Keratinocyte (primary cell): ENCODE measurements around the gene IL11. TPM values are rescaled to one million over a fixed set of nuclear protein-coding genes. Genes with fewer than 3 reads are reported as not detected.

Source experiments
- DNase-seq: peaks from one replicate; pipeline ENCODE4 v3.0.0-alpha.2; 2011; ENCODE audit warnings: low read depth, missing footprints, low spot score
- FAIRE-seq: peaks from 2 replicates; lab custom pipeline; 2011; peaks lifted over from hg19 to GRCh38; lab: Jason Lieb, UNC
- H2AFZ ChIP-seq: 2 replicates; pipeline ENCODE4 v1.6.0; 2012; ENCODE audit warnings: low read length, control low read depth, inconsistent platforms; ENCODE audit not compliant: control insufficient read depth
- H3K27ac ChIP-seq: 2 replicates; pipeline ENCODE4 v1.5.1; 2011; ENCODE audit warnings: low read length; ENCODE audit not compliant: control insufficient read depth, insufficient read depth
- H3K27me3 ChIP-seq: 3 replicates; pipeline ENCODE4 v1.6.0; 2011; ENCODE audit warnings: low read length; ENCODE audit not compliant: control insufficient read depth, insufficient read depth; ENCODE audit errors: extremely low read depth
- H3K36me3 ChIP-seq, 2 experiments: 2 replicates in 1 of 2; 3 replicates in 1 of 2; pipeline ENCODE4 v1.5.1; 2011; ENCODE audit warnings: low read length in 2 of 2, mild to moderate bottlenecking in 1 of 2; ENCODE audit not compliant: control insufficient read depth in 2 of 2, insufficient read depth in 2 of 2; ENCODE audit errors: extremely low read depth in 1 of 2
- H3K4me1 ChIP-seq: 3 replicates; pipeline ENCODE4 v1.5.1; 2011; ENCODE audit warnings: low read length; ENCODE audit not compliant: control insufficient read depth, insufficient read depth; ENCODE audit errors: extremely low read depth
- H3K4me2 ChIP-seq: 3 replicates; pipeline ENCODE4 v1.6.0; 2011; ENCODE audit warnings: low read depth, low read length; ENCODE audit not compliant: control insufficient read depth, insufficient read depth; ENCODE audit errors: extremely low read depth
- H3K4me3 ChIP-seq, 3 experiments: fragments of 200-600 bp in 1 of 3; sonication (generic) in 1 of 3; 2 replicates in 2 of 3; 3 replicates in 1 of 3; pipeline ENCODE4 v1.5.1; 2011 to 2016; ENCODE audit warnings: low read length in 3 of 3, mild to moderate bottlenecking in 3 of 3, control low read depth in 2 of 3, inconsistent platforms in 1 of 3, low read depth in 1 of 3, mixed read lengths in 1 of 3, mixed run types in 1 of 3, moderate library complexity in 1 of 3; ENCODE audit not compliant: control insufficient read depth in 2 of 3, insufficient read depth in 2 of 3; ENCODE audit errors: extremely low read depth in 1 of 3
- H3K79me2 ChIP-seq: 2 replicates; pipeline ENCODE4 v1.6.0; 2012; ENCODE audit warnings: low read length; ENCODE audit not compliant: control insufficient read depth, insufficient read depth
- H3K9ac ChIP-seq: 3 replicates; pipeline ENCODE4 v1.6.0; 2011; ENCODE audit warnings: low read length; ENCODE audit not compliant: control insufficient read depth, insufficient read depth; ENCODE audit errors: extremely low read depth
- H3K9me1 ChIP-seq: 3 replicates; pipeline ENCODE4 v1.6.0; 2011; ENCODE audit warnings: low read length; ENCODE audit not compliant: control insufficient read depth, insufficient read depth; ENCODE audit errors: extremely low read depth
- H3K9me3 ChIP-seq: 2 replicates; pipeline ENCODE4 v1.5.1; 2012; ENCODE audit warnings: low read depth, low read length; ENCODE audit not compliant: control insufficient read depth
- H4K20me1 ChIP-seq: 3 replicates; pipeline ENCODE4 v1.6.0; 2011; ENCODE audit warnings: low read length; ENCODE audit not compliant: control insufficient read depth, insufficient read depth; ENCODE audit errors: extremely low read depth
- CTCF ChIP-seq, 3 experiments: IDR thresholded peaks in 1 of 3; conservative IDR thresholded peaks in 1 of 3; optimal IDR thresholded peaks in 1 of 3; 2 replicates in 2 of 3; 3 replicates in 1 of 3; pipeline versions ENCODE3 to v1.5.1; 2011; ENCODE audit warnings: low read length in 3 of 3, mild to moderate bottlenecking in 3 of 3, moderate library complexity in 2 of 3, control low read depth in 1 of 3, inconsistent platforms in 1 of 3; ENCODE audit not compliant: insufficient read depth in 2 of 3; ENCODE audit errors: extremely low read depth in 1 of 3
- EZH2 ChIP-seq: IDR thresholded peaks from one replicate; pipeline ENCODE4 v1.6.1; 2012; ENCODE audit warnings: inconsistent platforms, mild to moderate bottlenecking, low read length, moderate library complexity
- dilution Hi-C: fragments of 300-500 bp; cut with MboI; formaldehyde crosslinking; loops from one replicate; pipeline ENCODE4 v1.7.0; 2020; ENCODE audit warnings: low sequenced_read_pairs; ENCODE audit not compliant: extremely low pct_ligation_motif_present
- polyA plus RNA-seq, 5 experiments: library from polyadenylated mRNA; depleted of rRNA in 3 of 5; stranded (reverse) in 3 of 5; stranded (forward) in 1 of 5; unstranded in 1 of 5; fragments of >200 nt; gene quantifications; 1 replicate in 1 of 5; 2 replicates in 3 of 5; 3 replicates in 1 of 5; pipeline versions ENCODE4 v1.2.1 to v1.2.3, GENCODE V29; 2011 to 2012; ENCODE audit warnings: missing spikeins in 2 of 5, low read depth in 1 of 5, low replicate concordance in 1 of 5

Gene IL11
- polyA plus RNA-seq, 1 donor (not counting 4 experiments of a cell fraction or from before 2014, with no cell fraction given): 2.2 TPM

- Histone ChIP-seq H3K36me3 (no peaks in the 10 kb centered on the region), H3K27ac (no peak overlapping the region), H3K4me2 (no peak overlapping the region), H4K20me1 (no peaks in the 10 kb centered on the region), H2AFZ (no peak overlapping the region), H3K4me1 (peaks cover 15% of the 10 kb centered on the region), H3K4me3 (no peak overlapping the region), H3K27me3 (peaks cover 7% of the 10 kb centered on the region), H3K9me1 (no peaks in the 10 kb centered on the region), H3K9me3 (no peaks in the 10 kb centered on the region), H3K79me2 (no peaks in the 10 kb centered on the region), H3K9ac (no peak overlapping the region)
- TF ChIP-seq CTCF (optimal IDR thresholded peaks at IDR 0.05 in 1 of 3, IDR thresholded peaks at IDR 0.05 in 1 of 3, conservative IDR thresholded peaks at IDR 0.05 in 1 of 3; ENCODE audit: extremely low read depth in 1 of 3, insufficient read depth in 2 of 3, low read length in 3 of 3): no peak
- no peak for TF ChIP-seq EZH2
- dilution Hi-C loops: no loop called here
- no peak for FAIRE-seq
- no peak for DNase-seq
These were observed 3.5 kb downstream of the IL11 start for GRCh38 chr19:55366790-55367189.

GRCh38 chr19:55365964-55366363 is 4.3 kb downstream of the IL11 start:
- Histone ChIP-seq H3K4me3 (no peak overlapping the region), H3K9me3 (no peaks in the 10 kb centered on the region), H3K79me2 (no peaks in the 10 kb centered on the region), H3K27me3 (peaks cover 4% of the 10 kb centered on the region), H4K20me1 (no peaks in the 10 kb centered on the region), H3K9me1 (no peaks in the 10 kb centered on the region), H3K36me3 (no peaks in the 10 kb centered on the region), H3K9ac (no peak overlapping the region), H3K27ac (no peak overlapping the region), H3K4me2 (no peak overlapping the region), H3K4me1 (peaks cover 14% of the 10 kb centered on the region), H2AFZ (no peak overlapping the region)
- dilution Hi-C loops: no loop called here
- TF ChIP-seq CTCF (optimal IDR thresholded peaks at IDR 0.05 in 1 of 3, IDR thresholded peaks at IDR 0.05 in 1 of 3, conservative IDR thresholded peaks at IDR 0.05 in 1 of 3; ENCODE audit: extremely low read depth in 1 of 3, insufficient read depth in 2 of 3, low read length in 3 of 3) (no peak), EZH2 (no peak)
- FAIRE-seq (no peak), DNase-seq (no peak)
